Lower leg skin (tissue), 4 donors: ENCODE results near the gene BMP8A. TPM values are rescaled to one million over a fixed set of nuclear protein-coding genes. Genes with fewer than 3 reads are reported as not detected.
"Not testable (repeated sequence)": the region's sequence is repeated elsewhere in the genome, so short reads cannot be mapped to it uniquely, and the experiment has no call there.

Experiments used
- DNase-seq, 2 donors: peaks; one replicate each; pipeline ENCODE4 v3.0.0-alpha.2; 2019; ENCODE audit warnings: low spot score in 2 of 2
- H3K4me3 ChIP-seq: fragments of 200-600 bp; sonication (generic); 2 replicates; pipeline ENCODE4 v1.5.1; 2017; ENCODE audit warnings: mild to moderate bottlenecking, low read depth; ENCODE audit not compliant: poor library complexity, severe bottlenecking
- CTCF ChIP-seq, 3 donors: fragments of 450-650 bp; IDR thresholded peaks; one replicate each; pipeline ENCODE4 v1.5.1; 2016; ENCODE audit warnings: antibody characterized with exemption in 3 of 3, mild to moderate bottlenecking in 3 of 3, moderate library complexity in 2 of 3
- POLR2A ChIP-seq, 2 donors: fragments of 450-650 bp; IDR thresholded peaks; one replicate each; pipeline ENCODE4 v1.6.1; 2016 to 2017; ENCODE audit warnings: antibody characterized with exemption in 2 of 2, mild to moderate bottlenecking in 1 of 2, moderate library complexity in 1 of 2
- WGBS, 2 donors: methylation state at CpG; one replicate each; pipeline ENCODE4 v1.1.5; 2018; 5-methylcytosine and 5-hydroxymethylcytosine counted together
- intact Hi-C: fragments of 100-400 bp; cut with DNase I; formaldehyde crosslinking; loops from one replicate; pipeline ENCODE4 v1.15.0; 2023; ENCODE audit warnings: low total_unique reads
- total RNA-seq, 4 donors: library from RNA; depleted of rRNA; stranded (reverse); fragments of >200 nt; gene quantifications; one replicate each; pipeline ENCODE4 v1.1.0, GENCODE V29; 2016

The BMP8A gene
- total RNA-seq, 4 donors from 2014 or later: 0.81 to 0.91 TPM; not detected in 2

DNA sequence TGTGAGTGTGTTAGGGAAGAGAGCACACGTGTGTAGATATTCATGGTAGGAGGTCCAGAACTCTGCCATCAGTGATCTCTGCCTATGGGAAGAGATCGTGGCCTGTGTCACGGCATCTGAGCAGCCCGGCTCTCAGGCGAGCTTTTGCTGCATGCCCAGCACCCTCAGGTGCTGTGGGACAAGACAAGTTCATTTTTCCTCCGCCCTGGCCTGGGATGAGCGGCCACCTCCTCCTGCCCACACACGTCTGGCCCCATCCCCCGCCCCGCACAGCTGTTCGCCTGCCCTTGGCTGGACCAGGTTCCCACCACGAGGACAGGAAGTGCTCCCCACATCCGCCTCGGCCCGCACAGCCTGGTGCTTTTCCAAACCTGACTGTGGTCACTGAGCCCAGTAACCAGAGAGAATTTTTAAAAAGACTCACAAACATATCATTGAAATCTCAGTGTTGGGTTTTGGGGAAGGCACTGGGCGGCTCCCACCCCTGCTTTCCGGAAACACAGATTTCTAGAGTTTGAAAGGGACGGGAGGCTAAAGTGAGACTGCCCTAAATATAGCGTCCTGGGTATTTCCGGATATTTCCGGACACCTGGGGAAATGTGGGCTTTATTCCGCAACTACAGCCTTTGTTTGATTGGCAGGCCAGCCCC is 18.0 kb downstream of the BMP8A start:
- WGBS, 2 donors: 57 to 61% methylated on average over 22 of the region's 22 CpGs
- intact Hi-C loops: no loop called here
- no peak overlapping the region for H3K4me3 ChIP-seq
- DNase-seq: no peak
- TF ChIP-seq POLR2A (IDR thresholded peaks at IDR 0.05): no peak
- no peak for TF ChIP-seq CTCF (IDR thresholded peaks at IDR 0.05)

DNA sequence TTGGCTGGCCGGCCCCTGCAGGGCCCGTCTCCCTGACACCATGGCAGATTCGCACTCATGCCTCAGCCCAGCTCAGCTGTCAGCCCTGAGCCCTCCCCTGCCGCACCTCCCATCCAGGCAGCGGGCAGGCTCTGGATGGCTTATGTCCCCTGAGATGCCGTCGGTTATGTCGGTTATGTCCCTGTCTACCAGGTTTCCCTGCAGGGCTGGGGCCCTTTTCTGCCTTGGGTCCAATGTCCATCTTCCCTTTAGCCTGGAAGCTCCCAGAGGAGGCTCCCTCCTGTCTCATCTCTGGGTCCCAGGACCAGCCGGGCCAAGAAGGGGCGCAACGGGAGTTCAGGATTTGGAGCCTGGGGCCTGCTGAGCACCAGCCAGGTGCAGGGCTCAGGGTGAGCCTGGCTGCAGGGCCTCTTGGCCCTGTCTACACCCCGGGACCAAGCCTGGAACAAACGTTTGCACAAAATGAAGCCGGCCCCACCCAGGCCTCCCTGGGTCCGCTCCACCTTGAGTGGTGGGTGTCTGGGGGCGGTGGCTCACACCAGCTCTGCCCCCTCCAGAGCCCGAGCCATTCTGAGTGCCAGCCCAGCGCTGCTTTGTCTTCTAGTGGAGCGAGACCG is 19.2 kb downstream of the BMP8A start:
- DNase-seq: not testable (repeated sequence)

DNA sequence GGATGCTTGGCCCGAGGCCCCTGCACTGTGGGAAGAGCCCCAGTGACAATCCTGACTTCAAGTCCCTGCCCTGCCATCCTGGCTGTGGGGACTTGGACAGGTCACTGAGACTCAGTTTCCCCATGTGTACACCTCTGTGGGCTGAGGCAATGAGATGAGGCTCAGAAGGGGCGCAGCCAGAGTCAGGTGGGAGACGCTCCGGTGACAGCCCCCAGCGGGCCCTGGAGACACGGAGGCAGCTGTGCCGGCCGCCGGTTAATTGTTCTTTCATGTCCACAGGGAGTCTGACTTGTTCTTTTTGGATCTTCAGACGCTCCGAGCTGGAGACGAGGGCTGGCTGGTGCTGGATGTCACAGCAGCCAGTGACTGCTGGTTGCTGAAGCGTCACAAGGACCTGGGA is 20.0 kb downstream of the BMP8A start:
- DNase-seq, intact Hi-C loops, H3K4me3 ChIP-seq: not testable (repeated sequence)
- WGBS, 2 donors: no CpG with 5 or more reads among the region's 13 CpGs

More for the DNA sequence above, 19.2 kb downstream of the BMP8A start:
- intact Hi-C loops, H3K4me3 ChIP-seq: not testable (repeated sequence)
- WGBS, 2 donors: 83 to 89% methylated on average over 7 to 9 of the region's 20 CpGs

- WGBS, 2 donors: 46% methylated on average over 5 of the region's 25 CpGs; no CpG with 5 or more reads in 1 of the 2 donors
- DNase-seq, intact Hi-C loops, H3K4me3 ChIP-seq: not testable (repeated sequence)
These were observed 20.9 kb downstream of the BMP8A start for GRCh38 chr1:39512234-39512847.

- 0% methylated on average over 7 of the region's 46 CpGs; no CpG with 5 or more reads in 1 of the 2 donors for WGBS, 2 donors
- intact Hi-C loops, H3K4me3 ChIP-seq, DNase-seq: not testable (repeated sequence)
These were observed 23.3 kb downstream of the BMP8A start for GRCh38 chr1:39514710-39515124.

DNA sequence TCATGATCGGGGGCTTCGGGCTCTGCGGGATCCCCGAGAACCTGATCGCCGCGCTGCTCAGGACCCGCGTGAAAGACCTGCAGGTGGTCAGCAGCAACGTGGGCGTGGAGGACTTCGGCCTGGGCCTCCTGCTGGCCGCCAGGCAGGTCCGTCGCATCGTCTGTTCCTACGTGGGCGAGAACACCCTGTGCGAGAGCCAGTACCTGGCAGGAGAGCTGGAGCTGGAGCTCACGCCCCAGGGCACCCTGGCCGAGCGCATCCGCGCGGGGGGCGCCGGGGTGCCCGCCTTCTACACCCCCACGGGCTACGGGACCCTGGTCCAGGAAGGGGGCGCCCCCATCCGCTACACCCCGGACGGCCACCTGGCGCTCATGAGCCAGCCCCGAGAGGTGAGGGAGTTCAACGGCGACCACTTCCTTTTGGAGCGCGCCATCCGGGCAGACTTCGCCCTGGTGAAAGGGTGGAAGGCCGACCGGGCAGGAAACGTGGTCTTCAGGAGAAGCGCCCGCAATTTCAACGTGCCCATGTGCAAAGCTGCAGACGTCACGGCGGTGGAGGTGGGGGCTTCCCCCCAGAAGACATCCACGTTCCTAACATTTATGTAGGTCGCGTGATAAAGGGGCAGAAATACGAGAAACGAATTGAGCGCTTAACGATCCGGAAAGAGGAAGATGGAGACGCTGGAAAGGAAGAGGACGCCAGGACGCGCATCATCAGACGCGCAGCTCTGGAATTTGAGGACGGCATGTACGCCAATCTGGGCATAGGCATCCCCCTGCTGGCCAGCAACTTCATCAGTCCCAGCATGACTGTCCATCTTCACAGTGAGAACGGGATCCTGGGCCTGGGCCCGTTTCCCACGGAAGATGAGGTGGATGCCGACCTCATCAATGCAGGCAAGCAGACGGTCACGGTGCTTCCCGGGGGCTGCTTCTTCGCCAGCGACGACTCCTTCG is 24.0 kb downstream of the BMP8A start:
- H3K4me3 ChIP-seq, DNase-seq, intact Hi-C loops: not testable (repeated sequence)
- 14 to 18% methylated on average over 23 to 26 of the region's 78 CpGs for WGBS, 2 donors

GRCh38 chr1:39516841-39517240 is 25.4 kb downstream of the BMP8A start:
- intact Hi-C loops, H3K4me3 ChIP-seq, DNase-seq: not testable (repeated sequence)
- WGBS, 2 donors: 88 to 92% methylated on average over 4 of the region's 4 CpGs

DNA sequence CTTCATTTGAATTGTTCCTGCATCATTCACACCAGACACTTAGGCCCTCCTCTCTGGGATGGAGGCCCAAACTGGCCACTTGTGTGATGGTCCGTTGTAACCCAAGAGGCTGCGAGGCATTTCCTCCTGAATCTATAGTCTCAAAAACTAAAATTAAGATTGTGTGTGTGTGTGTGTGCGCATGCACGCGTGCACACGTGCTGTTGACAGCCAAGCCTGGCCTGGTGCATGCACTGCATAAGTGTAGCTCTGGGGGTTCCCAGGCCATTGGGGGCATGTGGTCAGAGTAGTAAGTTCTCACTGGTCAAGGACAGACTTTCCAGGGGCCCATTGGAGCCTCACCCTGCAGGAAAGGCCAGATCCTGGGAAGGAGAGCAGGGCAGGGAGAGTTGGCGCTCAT is 26.5 kb downstream of the BMP8A start:
- H3K4me3 ChIP-seq, intact Hi-C loops, DNase-seq: not testable (repeated sequence)
- 96% methylated on average over 6 of the region's 7 CpGs; no CpG with 5 or more reads in 1 of the 2 donors for WGBS, 2 donors

DNA sequence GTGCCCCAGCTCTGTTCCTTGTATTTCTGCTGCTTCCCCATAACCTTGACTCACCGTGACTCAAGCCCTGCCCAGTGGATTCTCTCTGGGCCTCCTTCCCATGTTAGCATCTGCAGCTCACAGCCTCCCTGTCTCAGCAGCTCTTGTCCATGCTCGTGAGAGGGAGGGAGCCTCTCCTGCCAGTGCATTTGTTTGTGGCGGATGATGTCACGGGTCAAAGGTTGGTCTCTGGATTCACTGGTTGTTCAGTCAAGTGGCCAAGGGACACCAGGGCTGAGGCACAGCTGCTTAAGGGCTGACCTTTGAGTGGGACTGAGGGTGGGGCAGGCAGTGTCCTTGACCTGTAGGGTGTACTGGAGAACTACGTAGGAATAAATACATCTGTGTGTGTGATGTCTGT is 27.9 kb downstream of the BMP8A start:
- intact Hi-C loops, H3K4me3 ChIP-seq, DNase-seq: not testable (repeated sequence)
- WGBS, 2 donors: 42 to 65% methylated on average over 2 to 3 of the region's 5 CpGs

DNA sequence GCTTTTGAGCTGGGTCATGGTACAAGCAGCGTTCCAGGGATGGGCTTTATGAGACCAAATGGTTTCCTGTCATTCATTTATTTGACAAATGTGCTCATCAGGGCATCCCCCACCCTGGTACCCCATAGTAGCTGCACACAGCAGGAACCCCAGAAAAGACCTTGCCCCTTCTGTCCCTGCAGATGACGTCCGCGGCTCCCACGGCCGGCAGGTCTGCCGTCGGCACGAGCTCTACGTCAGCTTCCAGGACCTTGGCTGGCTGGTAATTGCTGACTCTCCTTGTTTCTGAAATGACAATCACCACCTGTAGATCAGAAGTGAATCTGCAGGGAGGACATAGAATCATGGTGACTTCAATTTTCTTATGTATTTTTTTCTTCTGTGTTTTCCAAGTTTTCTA is 30.8 kb downstream of the BMP8A start:
- intact Hi-C loops, H3K4me3 ChIP-seq, DNase-seq: not testable (repeated sequence)
- 76% methylated on average over 9 of the region's 10 CpGs for WGBS, 2 donors
